ENCODE data around the gene IRF5. TPM values are rescaled to one million over a fixed set of nuclear protein-coding genes. Genes with fewer than 3 reads are reported as not detected.
A peak's percentile ranks its signal among the peaks of the same experiment; 100 is the strongest.
"Not testable (repeated sequence)": the region's sequence is repeated elsewhere in the genome, so short reads cannot be mapped to it uniquely, and the experiment has no call there.

IRF5 gene
- polyA plus RNA-seq, 4 donors, result 3.3 to 17.3 (median 6.2) TPM

DNA sequence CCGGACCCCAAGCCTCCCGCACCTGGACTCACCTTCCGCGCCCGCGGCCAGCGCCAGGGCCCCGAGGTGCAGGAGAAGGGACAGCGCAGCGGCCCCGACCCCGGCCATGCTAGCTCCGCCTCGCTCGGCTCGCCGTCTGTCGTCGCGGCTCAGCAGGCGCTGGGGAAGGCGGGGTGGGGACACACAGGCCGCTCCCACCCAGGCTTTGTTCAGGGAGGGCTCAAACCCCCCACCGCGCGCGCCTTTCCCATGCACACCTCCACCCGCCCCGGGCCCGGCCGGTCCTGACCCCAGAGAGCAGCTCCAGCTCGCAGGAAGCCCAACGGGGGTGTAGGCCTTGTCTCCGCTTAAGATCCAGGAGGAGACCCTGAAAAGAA, 27.2 kb upstream of the IRF5 start, which contains the start of gene KCP:
TSS of gene KCP (minus strand) at position 141 of the 377 bp plus-strand sequence. CDS start at position 108, 33 bp downstream.
- H3K36me3 ChIP-seq (ENCODE audit: control insufficient read depth in 3 of 3, insufficient read depth in 2 of 3, low read depth in 1 of 3, low read length in 3 of 3), result no peaks in the 10 kb centered on the region
- WGBS, 3 donors, result 27 to 38% (median 29%) methylated on average over 5 to 34 of the region's 34 CpGs
- DNase-seq (no peak), FAIRE-seq (no peak)
- no peak within 1 kb of the TSS for H3K27ac ChIP-seq (ENCODE audit: low read depth in 1 of 3, low read length in 2 of 3)
- H3K4me3 ChIP-seq (ENCODE audit: low read depth in 1 of 3, low read length in 3 of 3), result peak within 1 kb of the TSS in 1 of 3 donors; percentile 35
- H3K9me3 ChIP-seq (ENCODE audit: control insufficient read depth in 2 of 2, insufficient read depth in 1 of 2, low read depth in 1 of 2, low read length in 1 of 2), result no peaks in the 10 kb centered on the region
- H3K27me3 ChIP-seq (ENCODE audit: control insufficient read depth in 3 of 3, insufficient read depth in 3 of 3, low read length in 3 of 3), result peaks cover 4 to 53% (median 18%) of the 10 kb centered on the region in 3 donors
- peaks cover 0 to 18% (median 2%) of the 10 kb centered on the region in 3 donors for H3K4me1 ChIP-seq (ENCODE audit: control insufficient read depth in 3 of 3, insufficient read depth in 2 of 3, low read depth in 1 of 3, low read length in 2 of 3)

- DNase-seq (no peak), FAIRE-seq (no peak)
- Histone ChIP-seq H3K27me3 (ENCODE audit: control insufficient read depth in 3 of 3, insufficient read depth in 3 of 3, low read length in 3 of 3) (peaks cover 4 to 61% (median 19%) of the 10 kb centered on the region in 3 donors), H3K36me3 (ENCODE audit: control insufficient read depth in 3 of 3, insufficient read depth in 2 of 3, low read depth in 1 of 3, low read length in 3 of 3) (no peaks in the 10 kb centered on the region), H3K27ac (ENCODE audit: low read depth in 1 of 3, low read length in 2 of 3) (no peak overlapping the region), H3K4me3 (ENCODE audit: low read depth in 1 of 3, low read length in 3 of 3) (no peak overlapping the region), H3K4me1 (ENCODE audit: control insufficient read depth in 3 of 3, insufficient read depth in 2 of 3, low read depth in 1 of 3, low read length in 2 of 3) (peaks cover 0 to 19% (median 2%) of the 10 kb centered on the region in 3 donors), H3K9me3 (ENCODE audit: control insufficient read depth in 2 of 2, insufficient read depth in 1 of 2, low read depth in 1 of 2, low read length in 1 of 2) (no peaks in the 10 kb centered on the region)
- 61 to 67% (median 64%) methylated on average over 7 to 8 of the region's 8 CpGs for WGBS, 3 donors
These were observed 26.2 kb upstream of the IRF5 start for GRCh38 chr7:128911423-128912031.

- Histone ChIP-seq H3K4me3 (ENCODE audit: low read depth in 1 of 3, low read length in 3 of 3) (no peak overlapping the region), H3K4me1 (ENCODE audit: control insufficient read depth in 3 of 3, insufficient read depth in 2 of 3, low read depth in 1 of 3, low read length in 2 of 3) (peaks cover 0 to 19% (median 2%) of the 10 kb centered on the region in 3 donors), H3K36me3 (ENCODE audit: control insufficient read depth in 3 of 3, insufficient read depth in 2 of 3, low read depth in 1 of 3, low read length in 3 of 3) (no peaks in the 10 kb centered on the region), H3K27ac (ENCODE audit: low read depth in 1 of 3, low read length in 2 of 3) (no peak overlapping the region), H3K9me3 (ENCODE audit: control insufficient read depth in 2 of 2, insufficient read depth in 1 of 2, low read depth in 1 of 2, low read length in 1 of 2) (no peaks in the 10 kb centered on the region), H3K27me3 (ENCODE audit: control insufficient read depth in 3 of 3, insufficient read depth in 3 of 3, low read length in 3 of 3) (peaks cover 4 to 65% (median 19%) of the 10 kb centered on the region in 3 donors)
- WGBS, 3 donors, result 77 to 81% (median 79%) methylated on average over 3 of the region's 3 CpGs
- FAIRE-seq (no peak), DNase-seq (no peak)
These were observed 25.4 kb upstream of the IRF5 start for GRCh38 chr7:128912281-128912680.

- FAIRE-seq; H3K4me3 ChIP-seq (ENCODE audit: low read depth in 1 of 3, low read length in 3 of 3); H3K27ac ChIP-seq (ENCODE audit: low read depth in 1 of 3, low read length in 2 of 3); H3K9me3 ChIP-seq (ENCODE audit: control insufficient read depth in 2 of 2, insufficient read depth in 1 of 2, low read depth in 1 of 2, low read length in 1 of 2); H3K36me3 ChIP-seq (ENCODE audit: control insufficient read depth in 3 of 3, insufficient read depth in 2 of 3, low read depth in 1 of 3, low read length in 3 of 3); DNase-seq: not testable (repeated sequence)
- Histone ChIP-seq H3K27me3 (ENCODE audit: control insufficient read depth in 3 of 3, insufficient read depth in 3 of 3, low read length in 3 of 3) (peaks cover 4 to 65% (median 19%) of the 10 kb centered on the region in 3 donors), H3K4me1 (ENCODE audit: control insufficient read depth in 3 of 3, insufficient read depth in 2 of 3, low read depth in 1 of 3, low read length in 2 of 3) (peaks cover 0 to 19% (median 2%) of the 10 kb centered on the region in 3 donors)
- 89 to 91% (median 90%) methylated on average over 2 to 8 of the region's 20 CpGs for WGBS, 3 donors
These were observed 24.8 kb upstream of the IRF5 start for GRCh38 chr7:128912709-128913495.

DNA sequence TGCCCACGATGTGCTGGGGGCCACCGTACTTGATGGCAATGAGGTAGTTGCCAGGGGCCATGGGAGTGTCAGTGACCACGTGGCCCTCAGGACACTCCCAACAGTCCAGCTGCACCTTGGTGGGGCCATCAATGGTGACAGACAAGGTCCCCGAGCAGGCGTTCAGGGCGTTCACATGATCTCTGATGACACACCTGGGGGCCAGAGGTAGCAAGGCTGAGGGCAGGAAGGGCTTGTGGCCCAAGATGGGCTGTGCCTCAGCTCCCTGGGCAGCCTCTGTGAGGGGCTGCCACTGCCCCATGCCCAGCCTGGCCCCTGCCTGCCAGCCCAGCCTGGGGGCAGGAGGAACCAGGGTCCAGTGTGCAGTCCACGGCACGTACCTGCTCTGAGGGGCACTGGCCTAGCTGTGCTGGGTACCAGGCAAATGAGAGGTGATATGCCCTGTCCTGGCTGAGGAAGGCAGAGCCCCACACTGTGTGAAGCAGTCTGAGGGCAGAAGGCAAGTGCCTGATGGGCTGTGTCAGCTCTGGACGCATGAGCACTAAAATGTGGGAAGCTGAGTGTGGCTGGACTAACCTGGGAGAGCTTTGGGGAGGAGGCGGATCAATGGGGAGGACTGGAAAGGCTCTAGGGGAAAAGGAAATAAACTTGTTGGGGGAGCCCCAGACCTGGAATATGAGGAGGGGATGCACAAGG, 23.7 kb upstream of the IRF5 start:
- H3K4me3 ChIP-seq (ENCODE audit: low read depth in 1 of 3, low read length in 3 of 3), result no peak overlapping the region
- peaks cover 4 to 71% (median 16%) of the 10 kb centered on the region in 3 donors for H3K27me3 ChIP-seq (ENCODE audit: control insufficient read depth in 3 of 3, insufficient read depth in 3 of 3, low read length in 3 of 3)
- DNase-seq (no peak), FAIRE-seq (no peak)
- no peaks in the 10 kb centered on the region for H3K9me3 ChIP-seq (ENCODE audit: control insufficient read depth in 2 of 2, insufficient read depth in 1 of 2, low read depth in 1 of 2, low read length in 1 of 2)
- 60 to 83% (median 67%) methylated on average over 9 to 10 of the region's 10 CpGs for WGBS, 3 donors
- H3K27ac ChIP-seq (ENCODE audit: low read depth in 1 of 3, low read length in 2 of 3), result no peak overlapping the region
- H3K4me1 ChIP-seq (ENCODE audit: control insufficient read depth in 3 of 3, insufficient read depth in 2 of 3, low read depth in 1 of 3, low read length in 2 of 3), result peaks cover 0 to 19% (median 2%) of the 10 kb centered on the region in 3 donors
- no peaks in the 10 kb centered on the region for H3K36me3 ChIP-seq (ENCODE audit: control insufficient read depth in 3 of 3, insufficient read depth in 2 of 3, low read depth in 1 of 3, low read length in 3 of 3)

GRCh38 chr7:128914566-128915151, 23.1 kb upstream of the IRF5 start:
- WGBS, 3 donors, result 23 to 36% (median 27%) methylated on average over 11 of the region's 11 CpGs
- no peak overlapping the region for H3K4me3 ChIP-seq (ENCODE audit: low read depth in 1 of 3, low read length in 3 of 3)
- peaks cover 4 to 70% (median 15%) of the 10 kb centered on the region in 3 donors for H3K27me3 ChIP-seq (ENCODE audit: control insufficient read depth in 3 of 3, insufficient read depth in 3 of 3, low read length in 3 of 3)
- peaks cover 0 to 16% (median 2%) of the 10 kb centered on the region in 3 donors for H3K4me1 ChIP-seq (ENCODE audit: control insufficient read depth in 3 of 3, insufficient read depth in 2 of 3, low read depth in 1 of 3, low read length in 2 of 3)
- FAIRE-seq (no peak), DNase-seq (no peak)
- H3K36me3 ChIP-seq (ENCODE audit: control insufficient read depth in 3 of 3, insufficient read depth in 2 of 3, low read depth in 1 of 3, low read length in 3 of 3), result no peaks in the 10 kb centered on the region
- no peaks in the 10 kb centered on the region for H3K9me3 ChIP-seq (ENCODE audit: control insufficient read depth in 2 of 2, insufficient read depth in 1 of 2, low read depth in 1 of 2, low read length in 1 of 2)
- H3K27ac ChIP-seq (ENCODE audit: low read depth in 1 of 3, low read length in 2 of 3), result no peak overlapping the region

DNA sequence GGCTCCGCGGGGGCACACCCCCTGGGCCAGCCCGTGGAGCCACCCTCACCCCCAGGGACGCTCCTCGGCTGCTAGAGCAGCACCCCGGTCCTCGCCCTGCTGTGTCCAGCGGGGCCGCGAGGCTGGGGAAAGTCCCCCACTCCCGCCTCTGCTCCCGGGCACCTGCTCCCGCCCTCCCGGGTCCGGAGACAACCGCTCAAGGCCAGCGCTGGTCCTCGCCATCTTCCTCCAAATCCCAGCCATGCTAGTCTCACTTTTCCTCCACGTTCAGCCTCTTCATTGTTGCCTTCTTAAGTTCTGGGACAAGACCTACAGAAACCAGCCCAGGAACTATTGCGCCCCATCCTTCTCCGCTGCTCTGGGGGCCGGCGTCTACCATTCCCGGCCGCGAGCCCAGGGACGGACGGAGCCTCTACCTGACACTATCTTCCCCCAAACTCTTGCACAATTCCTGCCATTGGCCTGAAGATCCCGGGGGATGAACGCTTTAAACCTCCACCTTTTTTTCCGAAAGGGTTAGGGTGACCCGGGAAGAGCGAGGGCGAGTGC, 22.4 kb upstream of the IRF5 start:
- H3K27ac ChIP-seq (ENCODE audit: low read depth in 1 of 3, low read length in 2 of 3), result no peak overlapping the region
- H3K27me3 ChIP-seq (ENCODE audit: control insufficient read depth in 3 of 3, insufficient read depth in 3 of 3, low read length in 3 of 3), result peaks cover 4 to 70% (median 12%) of the 10 kb centered on the region in 3 donors
- peak overlapping the region in 2 of 3 donors; percentile 5 to 21 for H3K4me3 ChIP-seq (ENCODE audit: low read depth in 1 of 3, low read length in 3 of 3)
- DNase-seq (no peak), FAIRE-seq (no peak)
- 3 to 7% (median 5%) methylated on average over 28 to 32 of the region's 34 CpGs for WGBS, 3 donors
- H3K36me3 ChIP-seq (ENCODE audit: control insufficient read depth in 3 of 3, insufficient read depth in 2 of 3, low read depth in 1 of 3, low read length in 3 of 3), result no peaks in the 10 kb centered on the region
- no peaks in the 10 kb centered on the region for H3K9me3 ChIP-seq (ENCODE audit: control insufficient read depth in 2 of 2, insufficient read depth in 1 of 2, low read depth in 1 of 2, low read length in 1 of 2)
- H3K4me1 ChIP-seq (ENCODE audit: control insufficient read depth in 3 of 3, insufficient read depth in 2 of 3, low read depth in 1 of 3, low read length in 2 of 3), result peaks cover 0 to 9% (median under 1%) of the 10 kb centered on the region in 3 donors
